ENCODE results near the gene SLC5A10. TPM values are rescaled to one million over a fixed set of nuclear protein-coding genes. Genes with fewer than 3 reads are reported as not detected.

Gene SLC5A10
- total RNA-seq, 4 donors from 2014 or later: not detected

DNA sequence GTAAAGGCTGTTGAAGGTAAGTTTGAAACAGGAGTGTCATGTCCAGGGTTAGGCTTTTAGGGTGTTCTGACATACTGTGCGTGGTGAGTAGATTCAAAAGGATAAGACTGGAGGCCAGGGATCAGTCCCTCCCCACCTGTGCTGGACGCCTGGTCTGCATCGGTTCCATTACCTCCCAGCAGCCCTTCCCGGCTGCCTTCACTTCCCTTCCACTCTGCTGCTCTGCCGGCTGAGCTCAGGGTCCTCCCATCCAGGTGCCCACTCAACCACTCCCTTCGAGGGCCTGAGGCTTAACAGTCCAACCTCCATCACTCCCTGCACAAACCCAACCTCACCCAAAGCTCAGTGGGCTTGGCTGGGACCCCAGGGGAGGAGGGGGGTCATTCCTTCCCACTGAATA is 4.1 kb upstream of the SLC5A10 start:
- in situ Hi-C loops (cut with MboI; ENCODE audit: low pct_ligation_motif_present in 1 of 4, low pct_unique_long_range_greater_than_20kb in 1 of 4, low sequenced_read_pairs in 3 of 4): no loop called here
- Histone ChIP-seq H3K4me1 (no peaks in the 10 kb centered on the region), H3K27ac (no peak overlapping the region), H3K36me3 (no peaks in the 10 kb centered on the region), H3K27me3 (no peaks in the 10 kb centered on the region), H3K4me3 (no peak overlapping the region), H3K9me3 (no peaks in the 10 kb centered on the region)
- 40 to 79% methylated on average over 2 to 6 of the region's 6 CpGs for WGBS, 2 donors (ENCODE audit: low coverage in 1 of 2)
- no peak for DNase-seq
- TF ChIP-seq EP300 (IDR thresholded peaks at IDR 0.05; ENCODE audit: low read depth) (no peak), POLR2A (IDR thresholded peaks at IDR 0.05) (no peak), CTCF (IDR thresholded peaks at IDR 0.05) (no peak), POLR2AphosphoS5 (IDR thresholded peaks at IDR 0.05) (no peak)
- intact Hi-C loops (cut with DNase I; ENCODE audit: low total_unique reads): no loop called here

DNA sequence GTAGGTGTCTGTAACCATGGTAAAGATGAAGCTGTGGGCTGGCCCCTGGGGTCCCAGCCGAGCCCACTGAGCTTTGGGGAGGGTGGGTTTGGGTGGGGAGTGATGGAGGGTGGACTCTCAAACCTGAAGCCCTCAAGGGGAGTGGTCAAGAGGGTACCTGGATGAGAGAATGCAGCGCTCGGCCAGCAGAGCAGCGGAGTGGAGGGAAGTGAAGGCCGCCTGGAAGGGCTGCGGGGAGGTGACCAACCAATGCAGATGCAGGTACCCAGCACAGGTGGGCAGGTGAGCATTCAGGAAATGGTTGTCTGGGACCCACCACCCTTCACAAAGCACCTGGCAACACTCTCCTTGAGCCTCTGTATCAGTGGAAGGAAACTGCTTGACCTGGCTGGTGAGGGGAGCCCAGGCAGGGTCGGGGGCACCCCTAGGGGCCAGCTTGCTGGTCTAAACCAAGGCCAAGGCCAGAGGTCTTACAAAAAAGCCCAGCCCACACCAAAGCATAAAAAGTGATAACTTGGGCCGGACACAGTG is 3.4 kb upstream of the SLC5A10 start:
- in situ Hi-C loops (cut with MboI; ENCODE audit: low pct_ligation_motif_present in 1 of 4, low pct_unique_long_range_greater_than_20kb in 1 of 4, low sequenced_read_pairs in 3 of 4) (no loop called here), intact Hi-C loops (cut with DNase I; ENCODE audit: low total_unique reads) (no loop called here)
- 85% methylated on average over 8 of the region's 8 CpGs; no CpG with 5 or more reads in 1 of the 2 donors for WGBS, 2 donors (ENCODE audit: low coverage in 1 of 2)
- H3K27me3 ChIP-seq: no peaks in the 10 kb centered on the region
- no peaks in the 10 kb centered on the region for H3K9me3 ChIP-seq
- no peak overlapping the region for H3K4me3 ChIP-seq
- DNase-seq: no peak
- H3K4me1 ChIP-seq: no peaks in the 10 kb centered on the region
- H3K27ac ChIP-seq: no peak overlapping the region
- TF ChIP-seq POLR2AphosphoS5 (IDR thresholded peaks at IDR 0.05): no peak
- H3K36me3 ChIP-seq: no peaks in the 10 kb centered on the region

GRCh38 chr17:18949566-18949965 is 2.4 kb upstream of the SLC5A10 start:
- TF ChIP-seq POLR2AphosphoS5 (IDR thresholded peaks at IDR 0.05) (no peak), EP300 (IDR thresholded peaks at IDR 0.05; ENCODE audit: low read depth) (no peak), POLR2A (IDR thresholded peaks at IDR 0.05) (no peak), CTCF (IDR thresholded peaks at IDR 0.05) (no peak)
- in situ Hi-C loops (cut with MboI; ENCODE audit: low pct_ligation_motif_present in 1 of 4, low pct_unique_long_range_greater_than_20kb in 1 of 4, low sequenced_read_pairs in 3 of 4): no loop called here
- H3K9me3 ChIP-seq: no peaks in the 10 kb centered on the region
- DNase-seq: no peak
- no peaks in the 10 kb centered on the region for H3K4me1 ChIP-seq
- H3K36me3 ChIP-seq: no peaks in the 10 kb centered on the region
- no peaks in the 10 kb centered on the region for H3K27me3 ChIP-seq
- H3K27ac ChIP-seq: no peak overlapping the region
- intact Hi-C loops (cut with DNase I; ENCODE audit: low total_unique reads): no loop called here
- H3K4me3 ChIP-seq: no peak overlapping the region
- 78 to 92% methylated on average over 4 to 6 of the region's 6 CpGs for WGBS, 2 donors (ENCODE audit: low coverage in 1 of 2)

GRCh38 chr17:18950346-18950745 is 1.6 kb upstream of the SLC5A10 start:
- H3K9me3 ChIP-seq: no peaks in the 10 kb centered on the region
- intact Hi-C loops (cut with DNase I; ENCODE audit: low total_unique reads) (no loop called here), in situ Hi-C loops (cut with MboI; ENCODE audit: low pct_ligation_motif_present in 1 of 4, low pct_unique_long_range_greater_than_20kb in 1 of 4, low sequenced_read_pairs in 3 of 4) (no loop called here)
- TF ChIP-seq EP300 (IDR thresholded peaks at IDR 0.05; ENCODE audit: low read depth) (no peak), POLR2AphosphoS5 (IDR thresholded peaks at IDR 0.05) (no peak), POLR2A (IDR thresholded peaks at IDR 0.05) (no peak), CTCF (IDR thresholded peaks at IDR 0.05) (no peak)
- DNase-seq: no peak
- H3K27ac ChIP-seq: no peak overlapping the region
- H3K27me3 ChIP-seq: no peaks in the 10 kb centered on the region
- H3K36me3 ChIP-seq: no peaks in the 10 kb centered on the region
- 76 to 80% methylated on average over 2 to 4 of the region's 4 CpGs for WGBS, 2 donors (ENCODE audit: low coverage in 1 of 2)
- H3K4me1 ChIP-seq: no peaks in the 10 kb centered on the region
- H3K4me3 ChIP-seq: no peak overlapping the region

Data from transverse colon (tissue), 4 donors.